Measurements from ENCODE around the gene BLMH. TPM values are rescaled to one million over a fixed set of nuclear protein-coding genes. Genes with fewer than 3 reads are reported as not detected.

Gene BLMH
- total RNA-seq, 1 experiment from 2014 or later = 28.3 TPM

DNA sequence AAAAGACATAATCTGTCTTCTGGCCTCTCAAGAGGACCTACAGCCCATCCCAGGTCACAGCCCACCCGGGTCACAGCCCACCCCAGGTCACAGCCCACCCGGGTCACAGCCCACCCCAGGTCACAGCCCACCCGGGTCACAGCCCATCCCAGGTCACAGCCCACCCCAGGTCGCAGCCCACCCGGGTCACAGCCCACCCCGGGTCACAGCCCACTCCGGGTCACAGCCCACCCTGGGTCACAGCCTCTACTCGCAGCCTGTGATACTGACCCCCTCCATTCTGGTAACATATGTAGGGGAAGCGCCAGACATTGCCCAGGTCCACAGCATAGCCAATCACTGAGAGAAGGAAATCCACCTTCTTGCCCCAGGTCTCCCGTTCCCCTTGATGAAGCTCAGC lies 70.4 kb downstream of the BLMH start:
- Mint-ChIP-seq H3K27ac (ENCODE audit: low read depth, unreplicated experiment) (no peak overlapping the region), H3K27me3 (ENCODE audit: insufficient read depth, unreplicated experiment) (no peaks in the 10 kb centered on the region), H3K4me3 (ENCODE audit: unreplicated experiment) (no peak overlapping the region), H3K9me3 (ENCODE audit: unreplicated experiment) (no peaks in the 10 kb centered on the region), H3K36me3 (ENCODE audit: insufficient read depth, unreplicated experiment) (no peaks in the 10 kb centered on the region), H3K4me1 (ENCODE audit: insufficient read depth, unreplicated experiment) (no peaks in the 10 kb centered on the region)
- BruUV-seq (replicated peaks) = no TSS peak
- intact Hi-C loops (cut with micrococcal nuclease) = no loop called here
- DNase-seq (ENCODE audit: unreplicated experiment) = no peak
- TF ChIP-seq, protein P1, sequence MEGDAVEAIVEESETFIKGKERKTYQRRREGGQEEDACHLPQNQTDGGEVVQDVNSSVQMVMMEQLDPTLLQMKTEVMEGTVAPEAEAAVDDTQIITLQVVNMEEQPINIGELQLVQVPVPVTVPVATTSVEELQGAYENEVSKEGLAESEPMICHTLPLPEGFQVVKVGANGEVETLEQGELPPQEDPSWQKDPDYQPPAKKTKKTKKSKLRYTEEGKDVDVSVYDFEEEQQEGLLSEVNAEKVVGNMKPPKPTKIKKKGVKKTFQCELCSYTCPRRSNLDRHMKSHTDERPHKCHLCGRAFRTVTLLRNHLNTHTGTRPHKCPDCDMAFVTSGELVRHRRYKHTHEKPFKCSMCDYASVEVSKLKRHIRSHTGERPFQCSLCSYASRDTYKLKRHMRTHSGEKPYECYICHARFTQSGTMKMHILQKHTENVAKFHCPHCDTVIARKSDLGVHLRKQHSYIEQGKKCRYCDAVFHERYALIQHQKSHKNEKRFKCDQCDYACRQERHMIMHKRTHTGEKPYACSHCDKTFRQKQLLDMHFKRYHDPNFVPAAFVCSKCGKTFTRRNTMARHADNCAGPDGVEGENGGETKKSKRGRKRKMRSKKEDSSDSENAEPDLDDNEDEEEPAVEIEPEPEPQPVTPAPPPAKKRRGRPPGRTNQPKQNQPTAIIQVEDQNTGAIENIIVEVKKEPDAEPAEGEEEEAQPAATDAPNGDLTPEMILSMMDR (IDR thresholded peaks at IDR 0.05; ENCODE audit: unreplicated experiment) = no peak
- ChIA-PET CTCF (interaction anchor here (0.5 kb wide), 1 partner anchor 26 kb away, joined by 3 read pairs; no protein-coding TSS in a partner anchor), POLR2A (interaction anchor here (0.6 kb wide), 1 partner anchor 90 kb away, joined by 3 read pairs; no protein-coding TSS in a partner anchor)

DNA sequence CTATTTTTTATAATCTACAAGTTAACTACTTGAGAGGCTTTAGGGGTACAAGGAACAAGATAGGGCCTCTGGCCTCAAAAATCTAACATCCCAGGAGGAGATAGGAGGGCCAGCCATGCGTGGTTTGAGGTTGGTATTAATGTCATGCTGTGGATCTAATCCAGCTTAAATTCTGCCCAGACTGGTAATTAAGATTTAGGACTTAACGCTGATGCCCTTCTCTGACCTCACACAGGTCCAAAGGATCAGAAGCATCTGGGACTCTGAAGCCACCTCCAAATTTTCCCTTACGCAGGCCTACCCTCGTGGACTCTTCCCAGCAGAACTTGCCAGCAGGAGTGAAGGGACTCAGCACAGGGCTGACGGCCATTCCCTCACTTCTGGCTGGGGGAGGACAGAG lies 71.3 kb downstream of the BLMH start:
- ChIA-PET POLR2A (no interaction called here), CTCF (interaction anchor here (0.7 kb wide), 1 partner anchor 80 kb away, joined by 3 read pairs; no protein-coding TSS in a partner anchor)
- H3K4me3 Mint-ChIP-seq (ENCODE audit: unreplicated experiment) = no peak overlapping the region
- no TSS peak for BruUV-seq (replicated peaks)
- TF ChIP-seq, protein P1 (IDR thresholded peaks at IDR 0.05; ENCODE audit: unreplicated experiment) = no peak
- H3K27ac Mint-ChIP-seq (ENCODE audit: low read depth, unreplicated experiment) = no peak overlapping the region
- no peak for DNase-seq (ENCODE audit: unreplicated experiment)
- no peaks in the 10 kb centered on the region for H3K27me3 Mint-ChIP-seq (ENCODE audit: insufficient read depth, unreplicated experiment)
- no peaks in the 10 kb centered on the region for H3K36me3 Mint-ChIP-seq (ENCODE audit: insufficient read depth, unreplicated experiment)
- H3K9me3 Mint-ChIP-seq (ENCODE audit: unreplicated experiment) = no peaks in the 10 kb centered on the region
- intact Hi-C loops (cut with micrococcal nuclease) = no loop called here
- H3K4me1 Mint-ChIP-seq (ENCODE audit: insufficient read depth, unreplicated experiment) = no peaks in the 10 kb centered on the region

DNA sequence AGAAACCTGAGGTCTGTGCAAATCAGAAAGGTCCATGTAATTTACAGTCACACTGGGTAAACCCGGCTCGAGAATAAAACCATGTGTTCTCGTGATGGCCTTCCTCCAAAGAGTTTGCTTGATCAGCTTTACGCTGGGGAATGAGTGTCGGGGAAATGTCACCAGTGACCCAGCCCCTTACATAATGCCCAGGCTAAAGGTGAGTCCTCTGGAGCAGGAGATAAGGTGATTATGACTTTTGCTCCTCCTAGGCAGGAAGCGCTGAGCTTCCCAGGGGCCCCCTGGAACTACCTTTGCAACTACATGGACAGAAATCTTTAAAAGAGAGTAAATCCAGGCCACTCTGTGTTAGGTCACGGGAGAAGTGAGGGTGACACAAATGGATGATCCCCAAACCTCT lies 71.9 kb downstream of the BLMH start:
- Mint-ChIP-seq H3K4me1 (ENCODE audit: insufficient read depth, unreplicated experiment) (no peaks in the 10 kb centered on the region), H3K9me3 (ENCODE audit: unreplicated experiment) (no peaks in the 10 kb centered on the region), H3K4me3 (ENCODE audit: unreplicated experiment) (no peak overlapping the region), H3K36me3 (ENCODE audit: insufficient read depth, unreplicated experiment) (peaks cover 4% of the 10 kb centered on the region), H3K27me3 (ENCODE audit: insufficient read depth, unreplicated experiment) (no peaks in the 10 kb centered on the region), H3K27ac (ENCODE audit: low read depth, unreplicated experiment) (no peak overlapping the region)
- intact Hi-C loops (cut with micrococcal nuclease) = no loop called here
- TF ChIP-seq, protein P1 (IDR thresholded peaks at IDR 0.05; ENCODE audit: unreplicated experiment) = no peak
- POLR2A ChIA-PET = no interaction called here
- BruUV-seq (replicated peaks) = no TSS peak
- DNase-seq (ENCODE audit: unreplicated experiment) = no peak
- CTCF ChIA-PET = interaction anchor here (0.6 to 0.7 kb wide), 2 partner anchors 22 to 80 kb away, joined by 3 read pairs; no protein-coding TSS in a partner anchor

DNA sequence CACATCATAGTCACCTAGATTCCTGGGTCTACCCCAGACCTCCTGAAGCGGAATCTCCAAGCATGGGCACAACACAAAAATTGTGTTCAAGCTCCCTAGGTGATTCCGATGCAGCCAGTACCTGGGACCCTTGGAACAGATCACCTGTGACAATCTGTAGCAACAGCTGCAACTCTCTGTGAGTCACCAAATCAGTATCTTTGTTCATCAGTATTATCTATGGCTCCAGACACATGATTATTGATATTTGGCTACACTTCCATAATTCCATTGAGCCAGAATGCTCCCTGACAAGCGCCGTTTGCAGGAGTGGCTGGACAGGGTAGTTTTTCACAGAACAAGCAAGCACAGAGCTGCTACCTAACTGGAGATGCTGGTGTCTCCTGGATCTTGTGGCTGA lies 72.4 kb downstream of the BLMH start:
- TF ChIP-seq, protein P1 (IDR thresholded peaks at IDR 0.05; ENCODE audit: unreplicated experiment) = no peak
- intact Hi-C loops (cut with micrococcal nuclease) = no loop called here
- CTCF ChIA-PET = interaction anchor here (0.6 kb wide), 1 partner anchor 21 kb away, joined by 3 read pairs; no protein-coding TSS in a partner anchor
- Mint-ChIP-seq H3K36me3 (ENCODE audit: insufficient read depth, unreplicated experiment) (peaks cover 7% of the 10 kb centered on the region), H3K27me3 (ENCODE audit: insufficient read depth, unreplicated experiment) (no peaks in the 10 kb centered on the region), H3K27ac (ENCODE audit: low read depth, unreplicated experiment) (no peak overlapping the region), H3K4me1 (ENCODE audit: insufficient read depth, unreplicated experiment) (no peaks in the 10 kb centered on the region), H3K4me3 (ENCODE audit: unreplicated experiment) (no peak overlapping the region), H3K9me3 (ENCODE audit: unreplicated experiment) (no peaks in the 10 kb centered on the region)
- no peak for DNase-seq (ENCODE audit: unreplicated experiment)
- POLR2A ChIA-PET = no interaction called here
- no TSS peak for BruUV-seq (replicated peaks)

Measured in MCF 10A (cell line).